HepG2 (cell line): ENCODE measurements around the gene ABHD12. TPM values are rescaled to one million over a fixed set of nuclear protein-coding genes. Genes with fewer than 3 reads are reported as not detected.

Source experiments
- ATAC-seq: fragments of 200-7000 bp; cut with Tn5 transposase; 3 replicates; pipeline ENCODE4 v1.9.1; 2020; ENCODE audit warnings: mild to moderate bottlenecking, moderate library complexity
- BruUV-seq: library from RNA; stranded (reverse); fragments of 400-500 nt; replicated peaks from 2 replicates; lab custom pipeline; 2021; lab: Mats Ljungman, UMichigan
- CTCF ChIA-PET: fragments of 300-600 bp; formaldehyde crosslinking; extraction: SDS; loops from one replicate; lab custom pipeline; 2021; ENCODE audit warnings: low total read pairs, inconsistent platforms, low intra/inter-chr PET ratio; lab: Yijun Ruan, JAX
- POLR2A ChIA-PET: fragments of 350-600 bp; sonication (Branson Sonifier 250); formaldehyde crosslinking; loops from one replicate; lab custom pipeline; 2020; ENCODE audit warnings: antibody characterized with exemption, inconsistent platforms; lab: Yijun Ruan, JAX
- DNase-seq: peaks from one replicate; pipeline ENCODE4 v3.0.0-alpha.2; 2015; ENCODE audit warnings: low spot score
- FAIRE-seq: peaks from 3 replicates; lab custom pipeline; 2011; peaks lifted over from hg19 to GRCh38; lab: Jason Lieb, UNC
- H2AFZ ChIP-seq: one replicate; pipeline ENCODE4 v1.6.1; 2011; ENCODE audit warnings: low read length, inconsistent platforms
- H3K27ac ChIP-seq: fragments of 300-600 bp; 3 replicates; pipeline ENCODE4 v1.8.0; 2011; ENCODE audit warnings: mixed run types, mild to moderate bottlenecking, mixed read lengths, low read length, inconsistent platforms; ENCODE audit not compliant: insufficient read depth; ENCODE audit errors: extremely low read length
- H3K27me3 ChIP-seq, 2 experiments: fragments of 200-600 bp in 1 of 2; 2 replicates in 1 of 2; 3 replicates in 1 of 2; pipeline versions ENCODE4 v1.6.0 to v1.8.0; 2011; ENCODE audit warnings: low read length in 2 of 2, mild to moderate bottlenecking in 2 of 2, moderate library complexity in 2 of 2, inconsistent platforms in 1 of 2; ENCODE audit not compliant: insufficient read depth in 2 of 2, control insufficient read depth in 1 of 2
- H3K36me3 ChIP-seq, 2 experiments: fragments of 200-600 bp in 1 of 2; replicated peaks in 1 of 2; 2 replicates in 1 of 2; 3 replicates in 1 of 2; pipeline versions ENCODE4 v1.5.1 to v1.8.0; 2011; ENCODE audit warnings: low read length in 2 of 2, inconsistent platforms in 1 of 2; ENCODE audit not compliant: insufficient read depth in 2 of 2, control insufficient read depth in 1 of 2
- H3K4me1 ChIP-seq: 2 replicates; pipeline ENCODE4 v1.5.1; 2012; ENCODE audit warnings: low read length, inconsistent platforms; ENCODE audit not compliant: insufficient read depth
- H3K4me2 ChIP-seq: 2 replicates; pipeline ENCODE4 v1.6.0; 2011; ENCODE audit warnings: low read depth, low read length, inconsistent platforms
- H3K4me3 ChIP-seq, 3 experiments: fragments of 200-600 bp in 1 of 3; sonication (generic), shearing (Covaris generic) in 1 of 3; replicated peaks in 1 of 3; 2 replicates each; pipeline ENCODE4 v1.5.1; 2011 to 2016; ENCODE audit warnings: low read length in 3 of 3, inconsistent platforms in 2 of 3, low read depth in 2 of 3, mild to moderate bottlenecking in 2 of 3, control low read depth in 1 of 3, mixed read lengths in 1 of 3; ENCODE audit not compliant: insufficient read depth in 1 of 3
- H3K79me2 ChIP-seq: one replicate; pipeline ENCODE4 v1.6.1; 2011; ENCODE audit warnings: low read length, inconsistent platforms; ENCODE audit not compliant: insufficient read depth
- H3K9ac ChIP-seq: 2 replicates; pipeline ENCODE4 v1.6.0; 2011; ENCODE audit warnings: mild to moderate bottlenecking, low read depth, low read length, inconsistent platforms; ENCODE audit not compliant: insufficient read depth
- H3K9me3 ChIP-seq: 2 replicates; pipeline ENCODE4 v1.5.1; 2012; ENCODE audit warnings: mild to moderate bottlenecking, low read length
- H4K20me1 ChIP-seq: 2 replicates; pipeline ENCODE4 v1.6.0; 2011; ENCODE audit warnings: inconsistent platforms, mild to moderate bottlenecking, low read length, moderate library complexity; ENCODE audit not compliant: insufficient read depth
- EP300 ChIP-seq, 3 experiments: sonication (generic) in 1 of 3; formaldehyde crosslinking in 1 of 3; IDR thresholded peaks; 2 replicates each; pipeline versions ENCODE4 v1.5.1 to v1.6.1; 2011 to 2020; ENCODE audit warnings: low read depth in 2 of 3, low read length in 2 of 3, borderline replicate concordance in 1 of 3, improper control_type of control experiment in 1 of 3, mild to moderate bottlenecking in 1 of 3, missing genetic modification reagents in 1 of 3, moderate library complexity in 1 of 3
- NFIC ChIP-seq: IDR thresholded peaks from 2 replicates; pipeline ENCODE4 v1.6.1; 2012; ENCODE audit warnings: mild to moderate bottlenecking, low read length, inconsistent platforms
- PHB2 ChIP-seq: fragments of 450-650 bp; IDR thresholded peaks from 2 replicates; pipeline ENCODE4 v1.6.1; 2018; ENCODE audit not compliant: partially characterized antibody
- SP5 ChIP-seq: IDR thresholded peaks from 2 replicates; pipeline ENCODE4 v1.6.1; 2016; ENCODE audit warnings: low read depth, borderline replicate concordance
- ZNF12 ChIP-seq: sonication (generic); formaldehyde crosslinking; IDR thresholded peaks from 2 replicates; pipeline ENCODE4 v1.5.0; 2020; ENCODE audit warnings: missing genetic modification reagents
- ZNF263 ChIP-seq: sonication (generic); formaldehyde crosslinking; IDR thresholded peaks from 2 replicates; pipeline ENCODE4 v1.4.0; 2020; ENCODE audit warnings: missing genetic modification reagents
- ZNF430 ChIP-seq: sonication (generic); formaldehyde crosslinking; IDR thresholded peaks from 2 replicates; pipeline ENCODE4 v1.9.0; 2021; ENCODE audit warnings: mild to moderate bottlenecking, missing genetic modification reagents
- ZNF589 ChIP-seq: sonication (generic); formaldehyde crosslinking; conservative IDR thresholded peaks from 2 replicates; pipeline ENCODE4 v1.8.0; 2022; ENCODE audit warnings: mild to moderate bottlenecking, moderate library complexity, missing genetic modification reagents
- ZNF605 ChIP-seq: sonication (generic); formaldehyde crosslinking; IDR thresholded peaks from 2 replicates; pipeline ENCODE4 v1.8.0; 2022; ENCODE audit warnings: mild to moderate bottlenecking, missing genetic modification reagents
- ZNF7 ChIP-seq: IDR thresholded peaks from 2 replicates; pipeline ENCODE4 v1.6.1; 2016; ENCODE audit warnings: missing biosample characterization, missing genetic modification reagents
- ZZZ3 ChIP-seq: sonication (generic); formaldehyde crosslinking; IDR thresholded peaks from 2 replicates; pipeline ENCODE4 v1.4.0; 2020; ENCODE audit warnings: missing genetic modification reagents, mild to moderate bottlenecking, borderline replicate concordance
- WGBS: methylation state at CpG from one replicate; pipeline ENCODE4 v1.1.6; 2017; ENCODE audit warnings: low lambda C conversion rate; 5-methylcytosine and 5-hydroxymethylcytosine counted together
- in situ Hi-C: cut with HindIII; loops from 2 replicates; pipeline ENCODE4 v1.10.0; 2017; ENCODE audit warnings: low pct_unique_long_range_greater_than_20kb; ENCODE audit not compliant: extremely low pct_ligation_motif_present
- intact Hi-C: fragments of 100-400 bp; cut with micrococcal nuclease; formaldehyde crosslinking; loops from one replicate; pipeline ENCODE4 v1.10.0; 2022; ENCODE audit not compliant: unreplicated experiment
- polyA plus RNA-seq, 8 experiments: library from polyadenylated mRNA; depleted of rRNA in 3 of 8; stranded (reverse) in 7 of 8; unstranded in 1 of 8; fragments of >200 nt; fragmentation: Illumina TruSeq in 4 of 8; extraction: Trizol in 4 of 8; gene quantifications; 2 replicates each; pipeline versions ENCODE4 v1.2.1 to v1.2.3, GENCODE V29; 2011 to 2016; ENCODE audit warnings: low read depth in 4 of 8, missing spikeins in 1 of 8, mixed read lengths in 1 of 8; ENCODE audit not compliant: insufficient read depth in 1 of 8
- total RNA-seq, 5 experiments: library from RNA; depleted of rRNA; stranded (reverse); fragments of >200 nt; fragmentation: Illumina TruSeq; extraction: Trizol; gene quantifications; 2 replicates each; pipeline ENCODE4 v1.2.3, GENCODE V29; 2016; ENCODE audit warnings: low read depth in 1 of 5
- TF ChIP-seq, protein P1 (sequence below): sonication (generic); formaldehyde crosslinking; IDR thresholded peaks from 2 replicates; pipeline ENCODE4 v1.8.0; 2022; ENCODE audit warnings: mild to moderate bottlenecking, missing genetic modification reagents, moderate library complexity
- TF ChIP-seq, protein P2 (sequence below): sonication (generic); formaldehyde crosslinking; IDR thresholded peaks from 2 replicates; pipeline ENCODE4 v1.4.0; 2020; ENCODE audit warnings: missing genetic modification reagents, borderline replicate concordance
- TF ChIP-seq, protein P3 (sequence below): IDR thresholded peaks from 2 replicates; pipeline ENCODE4 v1.6.1; 2012; ENCODE audit warnings: inconsistent platforms
- TF ChIP-seq, protein P4 (sequence below): sonication (generic); formaldehyde crosslinking; IDR thresholded peaks from 2 replicates; pipeline ENCODE4 v1.8.0; 2022; ENCODE audit warnings: mild to moderate bottlenecking, missing genetic modification reagents; ENCODE audit not compliant: insufficient replicate concordance

The ABHD12 gene
- total and polyA plus RNA-seq, 2 of the 13 experiments (the other 11 are each of a cell fraction or from before 2014, with no cell fraction given), result 23.5 to 72.1 TPM

DNA sequence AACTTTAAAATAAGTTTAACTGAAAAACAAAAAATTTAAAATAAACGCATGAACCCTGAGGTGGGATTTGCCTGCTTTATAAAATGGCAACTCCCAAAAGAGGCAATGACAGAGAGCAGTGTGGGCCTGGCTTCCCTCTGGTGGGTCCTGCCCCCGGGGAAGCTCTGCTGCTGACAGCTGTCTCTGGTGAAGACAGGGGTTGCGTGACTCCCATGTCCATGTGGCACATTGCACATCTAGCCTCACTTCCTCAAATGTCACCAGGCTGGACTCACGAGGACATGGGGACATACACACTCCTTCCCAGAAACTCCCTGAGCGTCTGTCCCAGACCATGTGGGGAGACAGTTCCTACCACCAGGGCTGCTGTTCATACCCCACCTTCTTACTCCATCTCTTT, 66.2 kb downstream of the ABHD12 start:
- Histone ChIP-seq H3K9ac (no peak overlapping the region), H3K79me2 (peaks cover 2% of the 10 kb centered on the region), H3K4me2 (no peak overlapping the region), H2AFZ (no peak overlapping the region), H3K27ac (no peak overlapping the region), H3K9me3 (no peaks in the 10 kb centered on the region), H3K4me3 (no peak overlapping the region), H3K27me3 (no peaks in the 10 kb centered on the region), H3K4me1 (peaks cover 14% of the 10 kb centered on the region), H4K20me1 (no peaks in the 10 kb centered on the region), H3K36me3 (peaks cover 17 to 40% of the 10 kb centered on the region in 2 experiments)
- FAIRE-seq (no peak), DNase-seq (no peak), ATAC-seq (peak; percentile 24; the same call in 2 of the 3 replicates)
- 86% methylated on average over 4 of the region's 5 CpGs for WGBS
- BruUV-seq, result no TSS peak
- POLR2A ChIA-PET, result no interaction called here
- in situ Hi-C loops, result loop anchor here (25.0 kb wide), 1 partner anchor 338 kb away; no protein-coding TSS in a partner anchor
- intact Hi-C loops, result no loop called here
- CTCF ChIA-PET, result no interaction called here
- no peak for TF ChIP-seq ZNF263 (CRISPR knock-in tag)
- TF ChIP-seq ZNF589 (CRISPR knock-in tag), result no peak
- TF ChIP-seq EP300 (IDR thresholded peaks at IDR 0.05; ENCODE audit: low read depth in 2 of 2, low read length in 2 of 2), result no peak
- TF ChIP-seq EP300 (CRISPR knock-in tag; IDR thresholded peaks at IDR 0.05; ENCODE audit: borderline replicate concordance), result no peak
- TF ChIP-seq, protein P1, sequence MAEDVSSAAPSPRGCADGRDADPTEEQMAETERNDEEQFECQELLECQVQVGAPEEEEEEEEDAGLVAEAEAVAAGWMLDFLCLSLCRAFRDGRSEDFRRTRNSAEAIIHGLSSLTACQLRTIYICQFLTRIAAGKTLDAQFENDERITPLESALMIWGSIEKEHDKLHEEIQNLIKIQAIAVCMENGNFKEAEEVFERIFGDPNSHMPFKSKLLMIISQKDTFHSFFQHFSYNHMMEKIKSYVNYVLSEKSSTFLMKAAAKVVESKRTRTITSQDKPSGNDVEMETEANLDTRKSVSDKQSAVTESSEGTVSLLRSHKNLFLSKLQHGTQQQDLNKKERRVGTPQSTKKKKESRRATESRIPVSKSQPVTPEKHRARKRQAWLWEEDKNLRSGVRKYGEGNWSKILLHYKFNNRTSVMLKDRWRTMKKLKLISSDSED (CRISPR knock-in tag), result no peak
- no peak for TF ChIP-seq NFIC
- TF ChIP-seq SP5 (CRISPR knock-in tag), result no peak
- TF ChIP-seq, protein P2, sequence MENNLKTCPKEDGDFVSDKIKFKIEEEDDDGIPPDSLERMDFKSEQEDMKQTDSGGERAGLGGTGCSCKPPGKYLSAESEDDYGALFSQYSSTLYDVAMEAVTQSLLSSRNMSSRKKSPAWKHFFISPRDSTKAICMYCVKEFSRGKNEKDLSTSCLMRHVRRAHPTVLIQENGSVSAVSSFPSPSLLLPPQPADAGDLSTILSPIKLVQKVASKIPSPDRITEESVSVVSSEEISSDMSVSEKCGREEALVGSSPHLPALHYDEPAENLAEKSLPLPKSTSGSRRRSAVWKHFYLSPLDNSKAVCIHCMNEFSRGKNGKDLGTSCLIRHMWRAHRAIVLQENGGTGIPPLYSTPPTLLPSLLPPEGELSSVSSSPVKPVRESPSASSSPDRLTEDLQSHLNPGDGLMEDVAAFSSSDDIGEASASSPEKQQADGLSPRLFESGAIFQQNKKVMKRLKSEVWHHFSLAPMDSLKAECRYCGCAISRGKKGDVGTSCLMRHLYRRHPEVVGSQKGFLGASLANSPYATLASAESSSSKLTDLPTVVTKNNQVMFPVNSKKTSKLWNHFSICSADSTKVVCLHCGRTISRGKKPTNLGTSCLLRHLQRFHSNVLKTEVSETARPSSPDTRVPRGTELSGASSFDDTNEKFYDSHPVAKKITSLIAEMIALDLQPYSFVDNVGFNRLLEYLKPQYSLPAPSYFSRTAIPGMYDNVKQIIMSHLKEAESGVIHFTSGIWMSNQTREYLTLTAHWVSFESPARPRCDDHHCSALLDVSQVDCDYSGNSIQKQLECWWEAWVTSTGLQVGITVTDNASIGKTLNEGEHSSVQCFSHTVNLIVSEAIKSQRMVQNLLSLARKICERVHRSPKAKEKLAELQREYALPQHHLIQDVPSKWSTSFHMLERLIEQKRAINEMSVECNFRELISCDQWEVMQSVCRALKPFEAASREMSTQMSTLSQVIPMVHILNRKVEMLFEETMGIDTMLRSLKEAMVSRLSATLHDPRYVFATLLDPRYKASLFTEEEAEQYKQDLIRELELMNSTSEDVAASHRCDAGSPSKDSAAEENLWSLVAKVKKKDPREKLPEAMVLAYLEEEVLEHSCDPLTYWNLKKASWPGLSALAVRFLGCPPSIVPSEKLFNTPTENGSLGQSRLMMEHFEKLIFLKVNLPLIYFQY (CRISPR knock-in tag), result no peak
- TF ChIP-seq, protein P3, sequence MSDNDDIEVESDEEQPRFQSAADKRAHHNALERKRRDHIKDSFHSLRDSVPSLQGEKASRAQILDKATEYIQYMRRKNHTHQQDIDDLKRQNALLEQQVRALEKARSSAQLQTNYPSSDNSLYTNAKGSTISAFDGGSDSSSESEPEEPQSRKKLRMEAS, result no peak
- no peak for TF ChIP-seq ZNF12 (CRISPR knock-in tag)
- TF ChIP-seq ZNF605, result no peak
- no peak for TF ChIP-seq ZNF7 (CRISPR knock-in tag)
- TF ChIP-seq, protein P4, sequence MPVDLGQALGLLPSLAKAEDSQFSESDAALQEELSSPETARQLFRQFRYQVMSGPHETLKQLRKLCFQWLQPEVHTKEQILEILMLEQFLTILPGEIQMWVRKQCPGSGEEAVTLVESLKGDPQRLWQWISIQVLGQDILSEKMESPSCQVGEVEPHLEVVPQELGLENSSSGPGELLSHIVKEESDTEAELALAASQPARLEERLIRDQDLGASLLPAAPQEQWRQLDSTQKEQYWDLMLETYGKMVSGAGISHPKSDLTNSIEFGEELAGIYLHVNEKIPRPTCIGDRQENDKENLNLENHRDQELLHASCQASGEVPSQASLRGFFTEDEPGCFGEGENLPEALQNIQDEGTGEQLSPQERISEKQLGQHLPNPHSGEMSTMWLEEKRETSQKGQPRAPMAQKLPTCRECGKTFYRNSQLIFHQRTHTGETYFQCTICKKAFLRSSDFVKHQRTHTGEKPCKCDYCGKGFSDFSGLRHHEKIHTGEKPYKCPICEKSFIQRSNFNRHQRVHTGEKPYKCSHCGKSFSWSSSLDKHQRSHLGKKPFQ (CRISPR knock-in tag), result no peak
- TF ChIP-seq PHB2, result no peak
- TF ChIP-seq ZZZ3, result no peak
- no peak for TF ChIP-seq ZNF430 (CRISPR knock-in tag)
